Bone marrow (tissue), 2 donors: ENCODE measurements around the gene VWA5B1.
"Not testable (repeated sequence)": the region's sequence is repeated elsewhere in the genome, so short reads cannot be mapped to it uniquely, and the experiment has no call there.

Experiments used
- DNase-seq, 2 donors: peaks; one replicate each; lab custom pipeline; 2025; lab: John Stamatoyannopoulos, UW

The VWA5B1 gene, protein sequence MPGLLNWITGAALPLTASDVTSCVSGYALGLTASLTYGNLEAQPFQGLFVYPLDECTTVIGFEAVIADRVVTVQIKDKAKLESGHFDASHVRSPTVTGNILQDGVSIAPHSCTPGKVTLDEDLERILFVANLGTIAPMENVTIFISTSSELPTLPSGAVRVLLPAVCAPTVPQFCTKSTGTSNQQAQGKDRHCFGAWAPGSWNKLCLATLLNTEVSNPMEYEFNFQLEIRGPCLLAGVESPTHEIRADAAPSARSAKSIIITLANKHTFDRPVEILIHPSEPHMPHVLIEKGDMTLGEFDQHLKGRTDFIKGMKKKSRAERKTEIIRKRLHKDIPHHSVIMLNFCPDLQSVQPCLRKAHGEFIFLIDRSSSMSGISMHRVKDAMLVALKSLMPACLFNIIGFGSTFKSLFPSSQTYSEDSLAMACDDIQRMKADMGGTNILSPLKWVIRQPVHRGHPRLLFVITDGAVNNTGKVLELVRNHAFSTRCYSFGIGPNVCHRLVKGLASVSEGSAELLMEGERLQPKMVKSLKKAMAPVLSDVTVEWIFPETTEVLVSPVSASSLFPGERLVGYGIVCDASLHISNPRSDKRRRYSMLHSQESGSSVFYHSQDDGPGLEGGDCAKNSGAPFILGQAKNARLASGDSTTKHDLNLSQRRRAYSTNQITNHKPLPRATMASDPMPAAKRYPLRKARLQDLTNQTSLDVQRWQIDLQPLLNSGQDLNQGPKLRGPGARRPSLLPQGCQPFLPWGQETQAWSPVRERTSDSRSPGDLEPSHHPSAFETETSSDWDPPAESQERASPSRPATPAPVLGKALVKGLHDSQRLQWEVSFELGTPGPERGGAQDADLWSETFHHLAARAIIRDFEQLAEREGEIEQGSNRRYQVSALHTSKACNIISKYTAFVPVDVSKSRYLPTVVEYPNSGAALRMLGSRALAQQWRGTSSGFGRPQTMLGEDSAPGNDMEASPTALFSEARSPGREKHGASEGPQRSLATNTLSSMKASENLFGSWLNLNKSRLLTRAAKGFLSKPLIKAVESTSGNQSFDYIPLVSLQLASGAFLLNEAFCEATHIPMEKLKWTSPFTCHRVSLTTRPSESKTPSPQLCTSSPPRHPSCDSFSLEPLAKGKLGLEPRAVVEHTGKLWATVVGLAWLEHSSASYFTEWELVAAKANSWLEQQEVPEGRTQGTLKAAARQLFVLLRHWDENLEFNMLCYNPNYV

DNA sequence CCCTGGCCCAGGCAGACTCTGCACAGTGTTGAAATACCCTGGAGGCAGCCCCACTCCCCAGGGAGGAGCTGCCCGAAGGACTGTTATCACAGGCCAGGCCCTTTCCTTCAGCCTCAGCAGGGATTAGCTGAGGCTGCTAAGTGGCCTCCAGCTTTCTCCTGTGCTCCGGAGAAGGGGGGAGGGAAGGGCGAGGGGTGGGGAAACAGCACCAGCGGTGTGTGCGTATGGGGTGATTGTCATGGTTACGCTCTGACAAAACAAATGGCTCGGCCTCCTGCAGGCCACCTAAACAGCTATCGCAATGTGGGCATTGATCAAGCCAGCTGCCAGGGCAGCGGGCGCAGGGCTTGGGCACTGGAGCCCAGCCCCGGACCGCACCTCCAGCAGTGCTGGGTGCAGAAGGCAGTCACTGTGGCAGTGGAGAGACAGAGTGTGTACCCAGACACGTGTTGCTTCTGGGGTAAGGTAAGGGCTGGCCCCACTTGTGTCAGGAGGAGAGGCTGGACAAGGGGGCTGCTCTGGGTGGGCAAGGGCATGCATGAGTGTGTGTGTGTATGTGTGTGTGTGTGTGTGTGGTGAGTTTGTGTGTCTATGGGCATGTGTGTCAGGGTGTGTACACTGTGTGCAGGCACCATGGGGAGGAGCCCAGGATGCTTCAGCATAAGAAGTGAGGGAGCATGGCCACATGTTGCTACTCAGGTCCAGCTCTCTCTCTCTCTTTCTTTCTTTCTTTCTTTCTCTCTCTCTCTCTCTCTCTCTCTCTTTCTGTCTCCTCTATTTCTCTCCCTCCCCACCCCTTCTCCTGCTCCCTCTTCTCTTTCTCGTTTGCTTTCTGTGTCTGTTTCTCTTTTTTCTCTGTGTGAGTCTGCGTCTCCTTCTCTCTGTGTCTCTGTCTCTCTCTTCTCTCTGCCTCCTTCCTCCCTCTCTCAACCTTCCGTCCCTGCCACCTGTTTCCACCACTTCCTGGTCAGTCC is at the start of gene VWA5B1:
VWA5B1 (plus strand) TSS at position 252 of the 974 bp plus-strand sequence. CDS start 19,727 bp downstream, outside the sequence.
- no peak for DNase-seq

DNA sequence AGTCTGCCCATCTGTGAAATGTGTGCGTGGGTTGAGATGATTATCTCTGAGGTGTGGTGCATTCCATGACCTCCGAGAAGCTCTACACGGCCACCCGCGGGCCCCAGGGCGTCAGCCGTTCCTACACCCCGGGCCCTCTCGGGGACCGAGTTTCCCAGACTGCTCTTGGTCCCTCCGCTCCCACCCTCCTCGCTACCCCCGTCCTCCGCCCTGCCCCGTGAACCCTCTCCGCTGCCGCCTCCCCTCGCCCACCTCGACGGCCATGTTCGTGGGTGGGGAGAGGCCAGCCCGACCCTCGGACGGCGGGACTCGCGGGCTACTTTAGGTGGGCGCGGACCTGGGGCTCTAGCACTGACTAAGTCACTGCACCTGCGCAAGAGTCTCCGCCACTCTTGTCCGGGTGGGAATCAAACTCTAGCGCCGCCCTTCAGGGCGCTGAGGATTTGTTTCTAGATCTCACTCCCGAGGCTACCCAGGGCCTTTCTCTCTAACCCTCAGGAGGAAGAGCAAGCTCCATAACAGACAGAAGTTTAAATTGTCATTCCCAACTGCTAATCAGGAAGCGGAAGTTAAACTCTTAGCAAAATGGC is 47.7 kb upstream of the VWA5B1 start:
- DNase-seq = no peak

DNA sequence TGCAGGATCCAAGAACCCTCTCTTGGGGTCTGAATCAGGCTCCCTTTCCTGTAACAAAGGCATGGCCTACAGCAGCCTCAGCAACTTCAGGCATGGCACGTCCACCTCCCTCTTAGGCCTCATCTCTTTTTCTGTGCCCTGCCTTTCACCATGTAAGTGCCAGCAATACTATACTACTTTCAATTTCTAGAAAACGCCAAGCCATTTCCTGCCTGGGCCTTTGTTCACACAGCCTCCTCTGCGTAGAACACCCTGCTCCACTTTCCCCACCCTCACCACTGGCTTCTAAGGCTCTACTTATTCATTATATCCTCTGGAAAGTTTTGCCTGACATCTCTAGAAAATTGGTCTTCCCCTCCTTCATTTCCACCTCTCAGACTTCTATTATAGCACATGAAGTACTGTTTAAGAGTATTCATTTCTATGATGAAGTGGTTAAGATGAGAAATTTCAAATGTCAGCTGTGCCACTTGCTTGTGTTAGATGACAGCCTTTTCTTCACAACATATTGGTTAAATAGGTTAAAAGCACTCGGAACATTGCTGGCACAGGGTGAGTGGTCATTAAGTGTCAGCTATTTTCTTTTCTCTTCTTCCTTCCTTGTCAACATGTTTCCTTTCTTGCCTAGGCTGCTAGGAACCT is 41.6 kb upstream of the VWA5B1 start:
- no peak for DNase-seq

DNA sequence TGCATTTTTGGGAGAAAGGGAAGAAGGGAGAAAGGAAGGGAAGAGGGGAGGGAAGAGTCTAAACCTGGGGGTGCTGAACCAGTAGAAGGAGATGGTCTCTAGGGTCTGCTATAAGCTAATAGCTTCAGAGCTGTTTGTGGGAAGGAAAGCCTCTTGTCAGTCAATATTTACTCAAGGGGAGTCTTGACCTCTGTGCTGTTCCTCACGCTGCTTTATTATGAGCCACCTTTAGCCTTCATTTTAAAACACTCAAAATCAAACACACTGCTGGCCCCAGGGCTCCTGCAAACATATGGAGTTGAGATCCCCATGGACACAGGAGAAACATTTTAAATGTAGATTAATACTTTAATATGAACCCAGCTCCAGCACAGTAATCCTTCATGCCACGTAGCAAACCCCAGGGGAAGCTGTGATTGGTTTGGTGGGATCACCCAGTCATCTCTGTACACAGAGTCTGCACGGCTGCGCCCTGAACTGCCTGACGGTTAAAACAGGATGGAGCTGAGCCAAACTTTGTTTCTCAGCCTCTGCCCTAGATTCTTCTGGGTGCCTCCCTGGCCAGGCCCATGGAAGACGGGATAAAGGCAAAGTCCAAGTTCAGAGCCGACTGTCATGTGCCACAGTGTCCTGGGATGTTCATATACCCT is 40.2 kb upstream of the VWA5B1 start:
- no peak for DNase-seq

DNA sequence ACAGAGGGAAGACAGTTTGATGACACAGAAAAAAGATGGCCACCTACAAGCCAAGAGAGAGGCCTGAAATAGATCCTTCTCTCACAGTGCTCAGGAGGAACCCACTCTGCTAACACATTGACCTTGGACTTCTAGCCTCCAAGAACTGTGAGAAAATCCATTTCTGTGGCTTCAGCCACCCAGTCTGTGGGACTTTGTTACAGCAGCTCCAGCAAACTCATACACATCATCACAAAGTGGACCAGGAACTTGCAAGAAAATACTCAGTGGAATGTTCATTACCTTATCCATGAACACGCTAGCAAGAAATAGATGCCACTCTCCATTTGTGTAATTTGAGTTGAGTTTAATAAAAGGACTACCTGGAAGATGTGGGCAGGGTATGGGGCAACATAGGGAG is 38.1 kb upstream of the VWA5B1 start:
- DNase-seq = no peak

DNA sequence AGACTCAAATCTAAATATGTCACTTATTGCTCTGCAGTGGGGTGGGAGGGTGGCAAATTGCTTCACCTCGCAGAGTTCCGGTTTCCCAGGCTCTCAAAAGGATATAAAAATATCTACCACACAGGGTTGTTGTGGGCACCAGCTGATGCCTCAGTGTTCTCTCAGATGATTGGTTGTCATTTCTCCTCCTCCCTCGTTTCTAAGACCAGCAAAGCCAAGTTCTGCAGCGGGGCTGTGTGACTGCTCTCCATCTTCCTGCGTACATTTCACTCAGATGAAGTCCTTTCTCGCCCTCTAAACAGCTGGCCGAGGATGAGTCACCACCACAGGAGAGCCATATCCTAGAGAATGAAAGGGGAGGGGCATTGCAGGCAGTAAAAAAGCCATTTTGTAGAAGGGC is 35.0 kb upstream of the VWA5B1 start:
- DNase-seq = no peak

DNA sequence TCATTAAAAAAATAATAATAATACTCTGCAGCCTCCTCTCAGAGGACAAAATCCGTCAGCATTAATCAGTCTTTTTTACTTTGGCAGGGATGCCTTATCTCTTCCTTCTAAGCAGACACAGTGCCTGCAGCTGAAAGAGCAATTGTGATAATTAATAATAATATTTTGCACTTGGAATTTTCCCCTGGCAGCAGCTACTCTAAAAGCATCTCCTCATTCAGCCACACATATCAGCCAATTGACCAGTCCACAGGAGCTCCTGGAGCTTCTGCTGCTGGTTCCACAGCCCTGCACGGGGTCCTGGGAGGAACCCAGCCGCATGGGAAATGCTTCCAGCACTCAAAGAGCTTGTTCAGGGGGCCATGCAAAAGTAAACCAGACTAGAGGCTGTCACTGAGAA is 31.0 kb upstream of the VWA5B1 start:
- DNase-seq = no peak

DNA sequence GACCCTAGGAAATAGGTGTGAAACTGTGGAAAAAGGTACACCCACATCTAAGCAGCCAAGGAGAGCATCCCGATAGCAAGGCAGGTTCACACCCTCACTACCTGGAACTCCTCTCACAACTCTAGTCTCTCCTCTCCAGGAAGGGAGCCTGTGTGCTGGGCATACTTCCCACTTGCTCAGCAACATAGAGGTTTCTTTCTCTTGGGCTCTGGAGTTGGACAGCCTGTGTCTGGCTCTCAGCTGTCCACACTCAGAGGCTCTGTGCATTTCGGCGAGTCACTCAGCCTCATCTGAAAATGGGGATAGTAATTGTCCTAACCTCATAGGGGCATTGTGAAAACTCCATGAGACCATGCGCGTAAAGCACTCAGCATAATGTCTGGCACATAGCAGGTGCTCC is 29.6 kb upstream of the VWA5B1 start:
- DNase-seq = no peak

DNA sequence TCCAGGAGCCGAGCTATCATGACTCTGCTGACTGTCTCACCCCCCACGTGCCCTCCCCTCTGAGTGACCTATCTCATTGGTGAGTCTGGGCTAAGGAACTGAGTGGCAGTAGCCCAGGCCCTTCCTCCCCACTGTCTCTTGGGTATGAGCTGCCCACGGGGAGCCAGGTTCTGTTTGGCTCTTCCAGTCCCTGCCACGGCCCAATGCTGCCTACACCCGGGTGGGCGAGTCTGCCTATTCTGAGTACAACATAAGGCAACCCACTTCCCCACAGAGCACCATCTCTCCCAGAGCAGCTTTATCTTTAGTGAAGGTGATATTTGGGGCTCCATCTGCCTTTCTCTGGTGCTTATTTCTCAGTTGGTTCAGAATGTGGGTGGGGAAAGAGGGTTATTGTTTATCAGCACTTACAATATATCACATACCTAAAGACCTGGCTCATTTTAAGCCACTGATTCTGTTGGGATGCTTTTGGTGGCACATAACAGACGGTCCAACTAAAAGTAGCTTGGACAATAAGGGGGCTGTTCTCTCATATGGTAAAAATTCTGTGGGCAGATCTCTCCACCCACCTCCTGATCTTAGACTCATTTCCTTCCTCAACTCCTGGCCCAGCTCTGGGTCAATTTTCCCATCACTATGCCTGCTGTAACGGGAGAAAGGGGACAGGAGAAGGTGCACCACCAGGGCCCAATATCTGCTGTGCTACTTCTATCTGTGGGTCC is 27.7 kb upstream of the VWA5B1 start:
- DNase-seq = no peak

DNA sequence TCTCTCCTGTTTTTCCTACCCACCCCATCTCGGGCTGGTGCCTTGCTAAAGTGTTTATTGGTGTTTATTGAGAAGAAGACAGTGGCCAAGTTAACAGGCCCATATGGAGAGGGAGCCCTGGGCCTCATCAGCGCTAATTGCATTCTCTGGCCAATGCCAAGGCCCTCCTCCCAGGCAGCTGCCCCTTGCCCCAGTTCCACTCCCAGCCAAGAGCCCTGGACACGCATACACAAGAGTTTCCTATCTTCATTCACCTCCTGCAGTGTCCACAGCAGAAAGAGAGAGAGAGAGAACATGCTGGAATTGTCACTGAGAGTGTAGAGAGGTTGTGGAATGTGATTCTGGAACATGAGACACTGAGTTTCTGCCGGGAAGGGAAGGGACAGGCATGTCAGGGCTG is 25.4 kb upstream of the VWA5B1 start:
- DNase-seq = no peak

DNA sequence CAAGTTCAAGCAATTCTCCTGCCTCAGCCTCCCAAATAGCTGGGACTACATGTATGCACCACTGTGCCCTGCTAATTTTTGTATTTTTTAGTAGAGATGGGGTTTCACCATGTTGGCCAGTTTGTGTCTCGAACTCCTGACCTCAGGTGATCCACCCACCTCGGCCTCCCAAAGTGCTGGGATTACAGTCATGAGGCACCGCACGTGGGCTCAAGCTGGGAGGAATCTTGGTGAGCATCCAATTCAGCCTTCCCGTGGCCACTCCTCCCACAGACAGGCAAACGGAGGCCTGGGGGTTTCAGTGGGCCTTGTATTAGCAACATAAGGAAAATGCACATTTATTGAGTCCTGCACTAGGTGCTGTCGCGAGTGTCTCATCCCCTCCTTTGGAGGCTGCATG is 24.5 kb upstream of the VWA5B1 start:
- no peak for DNase-seq

DNA sequence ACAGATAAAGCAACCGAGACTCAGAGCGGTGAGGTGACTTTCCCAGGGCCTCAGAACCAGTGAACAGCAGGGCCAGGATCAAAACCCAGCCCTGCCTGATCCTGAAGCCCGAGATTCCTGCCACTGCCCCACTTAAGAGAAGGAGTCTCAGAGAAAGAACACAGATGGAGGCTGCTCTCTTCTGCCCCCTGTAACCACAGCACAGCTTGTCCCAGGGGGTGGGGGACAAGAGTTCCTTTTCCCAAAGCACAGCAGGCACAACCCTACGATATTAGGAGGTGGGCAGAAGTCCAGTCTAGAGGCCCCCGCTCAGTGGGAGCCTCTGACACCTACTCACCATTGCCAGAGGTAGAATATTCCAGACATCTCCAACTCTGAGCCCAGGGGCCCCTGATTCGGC is 24.0 kb upstream of the VWA5B1 start:
- DNase-seq = no peak

DNA sequence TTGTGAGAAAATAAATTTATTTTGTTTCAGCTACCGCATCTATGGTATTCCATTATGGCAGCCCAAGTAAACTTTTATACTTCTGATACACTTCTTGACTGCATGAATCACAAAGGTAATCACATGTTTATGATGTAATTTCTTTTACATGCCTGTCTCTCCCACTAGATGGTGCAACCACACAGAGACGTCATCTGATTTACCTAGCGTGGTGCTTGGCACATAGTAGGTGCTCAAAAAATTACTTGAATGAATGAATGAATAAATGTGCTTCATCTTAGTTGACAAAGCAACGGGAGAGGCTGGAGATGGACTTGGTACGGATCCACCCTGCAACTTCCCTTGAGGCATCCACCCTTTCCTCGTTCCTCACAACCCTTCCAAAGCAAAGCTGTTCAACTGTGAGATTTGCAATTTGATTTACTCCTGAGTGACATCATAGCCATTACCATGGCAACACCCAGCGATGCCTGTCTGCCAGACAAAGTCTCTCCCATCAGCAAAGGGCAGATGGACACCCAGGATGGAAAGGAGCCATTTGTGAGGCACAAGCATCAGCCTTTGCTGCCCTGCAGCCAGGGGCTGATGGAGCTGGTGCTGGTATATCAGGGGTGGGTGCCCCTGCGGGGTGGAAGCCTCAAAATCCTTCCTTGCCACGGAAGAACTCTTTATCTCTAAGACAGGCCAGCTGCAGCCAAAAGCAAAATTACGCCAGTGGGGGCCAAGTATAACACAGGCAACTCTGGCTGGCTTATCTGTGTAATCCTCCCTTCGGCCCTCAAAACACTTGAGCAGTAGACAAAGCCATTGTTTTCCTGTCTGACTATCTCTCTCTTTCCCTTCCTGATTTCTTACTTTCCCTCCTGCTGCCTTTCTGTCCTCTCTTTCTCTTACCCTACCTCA is 18.9 kb upstream of the VWA5B1 start:
- no peak for DNase-seq

DNA sequence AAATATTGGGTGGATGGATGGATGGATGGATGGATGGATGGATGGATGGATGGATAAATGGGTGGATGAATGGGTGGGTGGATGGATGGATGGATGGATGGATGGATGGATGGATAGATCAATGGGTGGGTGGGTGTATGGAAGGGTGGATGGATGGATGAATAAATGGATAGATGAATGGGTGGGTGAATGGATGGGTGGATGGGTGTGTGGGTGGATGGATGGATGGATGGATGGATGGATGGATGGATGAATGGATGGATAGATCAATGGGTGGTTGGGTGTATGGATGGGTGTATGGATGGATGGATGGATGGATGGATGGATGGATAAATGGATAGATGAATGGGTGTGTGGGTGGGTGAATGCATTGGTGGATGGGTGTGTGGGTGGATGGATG is 17.0 kb upstream of the VWA5B1 start:
- DNase-seq = not testable (repeated sequence)

DNA sequence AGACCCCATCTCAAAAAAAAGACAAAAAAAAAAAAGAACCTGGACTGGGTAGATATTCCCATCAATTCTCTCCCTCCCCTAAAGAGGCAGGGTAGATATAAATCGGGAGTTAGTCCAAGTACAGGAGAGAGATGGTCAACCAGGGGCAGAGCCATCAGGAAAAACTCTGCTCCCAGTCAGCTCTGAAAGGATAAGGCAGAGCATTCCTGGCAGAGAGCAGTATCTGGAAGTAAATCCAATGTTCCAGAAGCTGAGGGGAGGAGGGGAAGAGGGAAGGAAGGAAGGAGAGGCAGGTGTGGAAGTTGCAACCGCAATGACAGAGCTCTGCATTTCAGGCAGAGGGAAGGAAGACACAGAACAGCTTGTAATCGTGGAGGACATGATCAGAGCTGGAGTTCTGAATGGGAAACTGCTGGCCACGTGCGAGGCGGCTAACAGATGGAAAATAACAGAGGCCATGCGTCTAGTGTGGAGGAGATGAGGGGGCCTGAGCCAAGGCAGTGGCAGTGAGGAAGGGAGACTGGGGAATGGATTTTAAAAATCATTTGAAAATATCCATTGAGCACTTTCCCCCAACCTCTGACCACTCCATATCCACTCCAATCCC is 15.3 kb upstream of the VWA5B1 start:
- DNase-seq = no peak

DNA sequence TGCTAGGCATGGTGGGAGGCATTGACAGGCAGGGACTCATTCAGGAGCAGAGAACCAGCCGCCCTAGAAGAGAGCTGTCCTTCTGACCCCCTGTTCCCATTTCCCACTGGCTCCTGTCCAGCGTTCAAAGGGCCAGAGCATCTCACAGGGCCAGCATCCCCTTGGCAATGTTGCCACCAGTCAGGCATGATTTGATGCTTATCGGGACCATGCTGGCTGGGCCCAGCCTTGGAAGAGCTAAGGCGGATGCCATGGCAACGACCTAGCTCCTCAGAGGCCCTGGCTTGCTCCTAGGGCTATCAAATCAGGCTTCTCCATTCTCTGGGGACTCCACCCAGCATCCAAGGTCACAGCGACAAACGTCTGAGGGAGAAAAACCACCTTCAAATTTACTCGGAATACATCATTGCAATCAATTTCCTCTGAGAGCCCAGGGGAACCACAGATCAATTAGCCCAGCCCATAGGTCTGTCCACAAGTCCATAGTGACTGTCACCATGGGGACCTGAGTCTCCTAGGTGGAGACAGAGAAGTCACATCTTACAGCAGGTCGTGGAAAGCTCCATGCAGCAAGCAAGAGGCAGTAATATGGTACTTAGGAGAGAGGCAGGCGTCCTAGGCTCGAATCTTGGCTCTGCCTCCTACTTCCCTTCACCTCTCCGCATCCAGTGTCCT is 14.1 kb upstream of the VWA5B1 start:
- DNase-seq = no peak

DNA sequence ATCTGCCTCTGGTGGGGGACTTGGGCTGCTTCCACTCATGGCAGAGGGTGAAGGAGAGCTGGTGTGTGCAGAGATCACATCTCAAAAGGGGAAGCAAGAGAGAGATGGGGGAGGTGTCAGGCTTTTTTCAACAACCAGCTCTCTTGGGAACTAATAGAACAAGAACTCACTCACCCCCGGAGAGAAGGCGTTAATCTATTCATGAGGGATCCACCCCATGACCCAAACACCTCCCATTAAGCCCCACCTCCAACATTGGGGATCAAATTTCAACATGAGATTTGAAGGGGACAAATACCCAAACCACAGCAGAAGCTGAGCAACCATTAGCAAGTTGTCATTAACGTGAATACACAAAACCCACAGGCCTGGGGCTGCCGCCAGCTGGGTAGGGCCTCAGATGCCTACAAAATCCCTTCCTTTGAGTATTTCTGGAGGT is 12.0 kb upstream of the VWA5B1 start:
- DNase-seq = no peak
